Heart right ventricle (tissue), 16 donors: ENCODE data around the gene IFI44. TPM values are rescaled to one million over a fixed set of nuclear protein-coding genes. Genes with fewer than 3 reads are reported as not detected.

ENCODE experiments used
- ATAC-seq, 8 donors: fragments of 200-7000 bp; cut with Tn5 transposase; one replicate each; pipeline ENCODE4 v1.9.1; 2020; ENCODE audit warnings: mild to moderate bottlenecking in 8 of 8, moderate library complexity in 8 of 8, moderate number of reproducible peaks in 1 of 8
- DNase-seq, 2 donors: peaks; one replicate each; pipeline ENCODE4 v3.0.0-alpha.2; 2020
- H3K27ac ChIP-seq, 10 donors: fragments of 200-600 bp; sonication (generic) in 2 of 10; one replicate each; pipeline versions ENCODE4 v1.5.0 to v1.8.0; 2020 to 2022; ENCODE audit warnings: mild to moderate bottlenecking in 3 of 10
- H3K27me3 ChIP-seq, 7 donors: fragments of 200-600 bp; one replicate each; pipeline ENCODE4 v1.8.0; 2021 to 2022; ENCODE audit warnings: mild to moderate bottlenecking in 2 of 7
- H3K36me3 ChIP-seq, 9 donors: fragments of 200-600 bp; sonication (generic) in 1 of 9; one replicate each; pipeline versions ENCODE4 v1.5.0 to v1.8.0; 2020 to 2022; ENCODE audit warnings: mild to moderate bottlenecking in 2 of 9
- H3K4me1 ChIP-seq, 9 donors: fragments of 200-600 bp; sonication (generic) in 1 of 9; one replicate each; pipeline versions ENCODE4 v1.5.0 to v1.8.0; 2020 to 2022; ENCODE audit warnings: mild to moderate bottlenecking in 4 of 9
- H3K4me3 ChIP-seq, 10 donors: fragments of 200-600 bp; sonication (generic) in 2 of 10; one replicate each; pipeline versions ENCODE4 v1.5.0 to v1.8.0; 2020 to 2022; ENCODE audit warnings: mild to moderate bottlenecking in 7 of 10, moderate library complexity in 2 of 10
- H3K9me3 ChIP-seq, 11 donors: fragments of 200-600 bp in 10 of 11; sonication (generic) in 2 of 11; one replicate each; pipeline versions ENCODE4 v1.5.0 to v1.8.0; 2013 to 2022; ENCODE audit warnings: mild to moderate bottlenecking in 2 of 11, control low read depth in 1 of 11, moderate library complexity in 1 of 11
- WGBS, 2 donors: extraction: QIAGEN DNeasy Blood & Tissue Kit; methylation state at CpG; one replicate each; pipeline ENCODE4 v1.1.7; 2013; ENCODE audit warnings: inconsistent platforms in 1 of 2; 5-methylcytosine and 5-hydroxymethylcytosine counted together
- intact Hi-C, 10 donors: fragments of 100-400 bp; cut with DNase I; formaldehyde crosslinking; loops; one replicate each; pipeline versions ENCODE4 v1.11.1 to v1.14.2; 2022
- polyA plus RNA-seq, 2 donors: library from polyadenylated mRNA; stranded (reverse); fragments of 200-250 nt; gene quantifications; one replicate each; pipeline ENCODE4 v1.2.3, GENCODE V29; 2013
- total RNA-seq, 10 donors: library from RNA; stranded (reverse); fragmentation: NEBNext Ultra II Directional in 3 of 10; extraction: Animal tissue kit (Norgen Biotek cat#: 25700) in 3 of 10; gene quantifications; one replicate each; pipeline versions ENCODE4 v1.2.1 to v1.2.4, GENCODE V29; 2021 to 2023
- TF ChIP-seq, protein P1 (sequence below), 9 donors: fragments of 200-600 bp; sonication (generic) in 2 of 9; IDR thresholded peaks; one replicate each; pipeline versions ENCODE4 v1.5.0 to v1.8.0; 2021 to 2022; ENCODE audit warnings: antibody characterized with exemption in 9 of 9, mild to moderate bottlenecking in 5 of 9, moderate library complexity in 1 of 9
- donor health status: Arrhythmogenic right ventricular cardiomyopathy.
- donor health status: ischemic (EF 13 %, LVEDD 7.1; RV severe dilation, severe dysfunction).
- donor health status: healthy with polysubstance abuse.
- donor health status: DM: no; HTN: yes; CAD: no.
- donor health status: DM: no; HTN: no; CAD: no.
- donor health status: ischemic (EF 25% LVEDD 6.9; RV normal size, moderate dysfunction).
- donor health status: ischemic (EF 25% LVEDD 5.7; RV mildly dilated, moderate dysfunction).
- donor health status: healthy.
- donor health status: DM: yes; HTN: yes; CAD: no.
- donor health status: Ischemic cardiomyopathy.
- donor health status: ischemic (EF 35%, LVEDD 5.7; RV mildly dilated, moderate dysfunction).
- donor health status: nonischemic (EF 11% LVEDD 7.7; RV severe dilation, severe dysfunction).
- donor health status: DM: yes; HTN: yes; CAD: no.
- donor health status: PGD.
- donor health status: ischemic (EF 29% LVEDD 5.4; RV normal size, mild dysfunction).
- donor health status: nonischemic (EF 23%, LVEDD 6.1; RV moderate dilation, normal function).

Gene IFI44
- total and polyA plus RNA-seq, 12 donors, result 6.4 to 71.5 (median 11.8) TPM

DNA sequence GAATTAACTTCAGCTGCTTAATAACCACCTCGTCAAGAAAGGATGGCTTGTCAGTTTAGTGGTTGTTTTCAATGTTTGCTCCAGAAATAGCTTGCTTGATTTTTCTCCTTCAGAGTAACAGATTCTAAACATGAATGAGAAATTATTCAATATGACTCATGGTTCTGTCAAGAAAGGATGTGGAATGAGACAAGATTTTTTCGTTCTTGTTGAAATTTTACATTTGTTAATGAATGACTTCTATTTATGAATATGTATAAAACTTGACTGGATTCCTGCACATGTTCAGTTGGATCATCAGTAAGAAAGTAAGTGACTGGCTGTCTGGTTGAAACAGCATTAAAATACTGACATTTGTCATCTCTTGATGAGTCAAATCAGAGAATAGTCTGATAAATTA is 38.3 kb downstream of the IFI44 start:
- intact Hi-C loops, result no loop called here
- ATAC-seq, result no peak
- no peaks in the 10 kb centered on the region for H3K27me3 ChIP-seq
- no peaks in the 10 kb centered on the region for H3K4me1 ChIP-seq
- H3K4me3 ChIP-seq, result no peak overlapping the region
- H3K27ac ChIP-seq, result no peak overlapping the region
- TF ChIP-seq, protein P1, sequence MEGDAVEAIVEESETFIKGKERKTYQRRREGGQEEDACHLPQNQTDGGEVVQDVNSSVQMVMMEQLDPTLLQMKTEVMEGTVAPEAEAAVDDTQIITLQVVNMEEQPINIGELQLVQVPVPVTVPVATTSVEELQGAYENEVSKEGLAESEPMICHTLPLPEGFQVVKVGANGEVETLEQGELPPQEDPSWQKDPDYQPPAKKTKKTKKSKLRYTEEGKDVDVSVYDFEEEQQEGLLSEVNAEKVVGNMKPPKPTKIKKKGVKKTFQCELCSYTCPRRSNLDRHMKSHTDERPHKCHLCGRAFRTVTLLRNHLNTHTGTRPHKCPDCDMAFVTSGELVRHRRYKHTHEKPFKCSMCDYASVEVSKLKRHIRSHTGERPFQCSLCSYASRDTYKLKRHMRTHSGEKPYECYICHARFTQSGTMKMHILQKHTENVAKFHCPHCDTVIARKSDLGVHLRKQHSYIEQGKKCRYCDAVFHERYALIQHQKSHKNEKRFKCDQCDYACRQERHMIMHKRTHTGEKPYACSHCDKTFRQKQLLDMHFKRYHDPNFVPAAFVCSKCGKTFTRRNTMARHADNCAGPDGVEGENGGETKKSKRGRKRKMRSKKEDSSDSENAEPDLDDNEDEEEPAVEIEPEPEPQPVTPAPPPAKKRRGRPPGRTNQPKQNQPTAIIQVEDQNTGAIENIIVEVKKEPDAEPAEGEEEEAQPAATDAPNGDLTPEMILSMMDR (IDR thresholded peaks at IDR 0.05), result no peak
- no peaks in the 10 kb centered on the region for H3K36me3 ChIP-seq
- 64 to 65% methylated on average over 2 of the region's 2 CpGs for WGBS, 2 donors
- H3K9me3 ChIP-seq, result no peaks in the 10 kb centered on the region
- no peak for DNase-seq

DNA sequence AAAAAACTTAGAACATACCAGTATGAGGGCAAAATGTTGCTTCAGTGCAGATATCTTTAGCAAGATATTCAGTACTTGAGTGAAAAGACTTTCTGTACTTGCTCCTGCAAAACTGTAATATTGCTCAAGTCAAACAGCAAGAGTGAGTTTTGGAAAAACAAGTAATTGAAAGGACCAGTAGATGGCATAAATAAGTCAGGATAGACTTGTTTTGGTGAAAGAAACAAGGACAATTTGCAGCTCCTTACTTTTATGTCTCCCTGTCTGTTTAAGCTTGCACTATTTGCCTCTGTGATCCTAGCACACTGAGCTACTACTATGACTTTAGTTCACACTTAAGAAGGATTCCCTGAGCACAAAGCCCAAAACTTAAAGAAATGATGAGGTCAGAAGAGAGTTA is 39.1 kb downstream of the IFI44 start:
- H3K9me3 ChIP-seq, result no peaks in the 10 kb centered on the region
- intact Hi-C loops, result no loop called here
- DNase-seq (no peak), ATAC-seq (no peak)
- H3K27me3 ChIP-seq, result no peaks in the 10 kb centered on the region
- no peaks in the 10 kb centered on the region for H3K36me3 ChIP-seq
- H3K4me3 ChIP-seq, result no peak overlapping the region
- TF ChIP-seq, protein P1 (IDR thresholded peaks at IDR 0.05), result peak in 1 of 9 donors; percentile 15
- H3K4me1 ChIP-seq, result no peaks in the 10 kb centered on the region
- H3K27ac ChIP-seq, result no peak overlapping the region

DNA sequence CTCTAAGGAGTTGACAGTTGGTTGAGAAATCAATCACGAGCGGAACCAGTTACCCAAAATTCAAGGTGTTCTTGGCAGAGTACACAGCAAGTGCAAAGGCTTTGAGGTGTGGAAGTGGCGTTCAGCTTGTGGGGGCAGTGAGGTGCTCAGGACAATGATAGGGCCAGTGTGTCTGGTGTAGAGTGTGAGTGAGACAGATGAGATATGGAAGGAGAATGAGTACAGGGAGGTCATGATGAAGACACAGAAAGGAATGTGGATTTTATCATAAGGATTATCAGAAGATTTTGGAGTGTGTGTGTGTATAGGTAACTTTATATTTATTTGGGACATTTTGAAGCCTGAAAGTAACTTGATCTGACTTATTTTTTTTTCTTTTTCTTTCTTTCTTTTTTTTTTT is 40.9 kb downstream of the IFI44 start:
- ATAC-seq, result no peak
- no peaks in the 10 kb centered on the region for H3K36me3 ChIP-seq
- intact Hi-C loops, result no loop called here
- H3K9me3 ChIP-seq, result no peaks in the 10 kb centered on the region
- WGBS, 2 donors, result 72 to 81% methylated on average over 3 of the region's 3 CpGs
- no peak overlapping the region for H3K27ac ChIP-seq
- H3K4me1 ChIP-seq, result no peaks in the 10 kb centered on the region
- TF ChIP-seq, protein P1 (IDR thresholded peaks at IDR 0.05), result no peak
- no peak for DNase-seq
- no peak overlapping the region for H3K4me3 ChIP-seq
- H3K27me3 ChIP-seq, result no peaks in the 10 kb centered on the region

DNA sequence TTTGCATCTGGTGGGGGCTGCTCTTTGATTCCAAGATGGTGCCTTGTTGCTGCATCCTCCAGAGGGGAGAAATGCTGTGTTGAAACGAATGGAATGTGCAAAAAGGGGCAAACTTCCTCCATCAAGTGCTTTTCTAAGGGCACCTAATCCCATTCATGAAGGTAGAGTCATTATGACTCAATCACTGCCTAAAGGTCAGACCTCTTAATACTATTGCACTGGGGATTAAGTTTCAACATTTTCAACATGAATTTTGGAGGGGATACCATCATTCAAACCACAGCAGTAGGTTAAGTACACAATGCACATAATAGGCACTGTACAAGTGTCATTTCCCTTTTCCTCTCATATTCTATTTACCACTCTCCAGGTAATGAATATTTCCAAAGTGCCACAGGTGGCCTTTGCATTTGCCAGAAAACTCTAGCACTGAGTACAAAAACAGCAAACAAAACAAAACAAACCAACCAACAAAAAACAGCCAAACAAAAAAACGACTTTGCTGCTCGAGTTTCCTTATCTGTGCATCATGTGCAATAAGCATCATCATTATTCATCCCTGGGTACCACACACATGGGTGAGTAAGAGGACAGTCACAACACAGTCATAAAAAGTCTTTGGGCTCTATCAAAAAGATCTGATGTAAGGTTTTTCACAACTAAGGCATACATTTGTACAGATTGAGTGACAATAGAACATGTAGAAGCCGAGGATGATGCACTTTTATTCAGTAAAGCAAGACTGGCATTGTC is 42.5 kb downstream of the IFI44 start:
- 51 to 52% methylated on average over 4 of the region's 4 CpGs for WGBS, 2 donors
- Histone ChIP-seq H3K9me3 (peaks cover 0 to under 1% (median 0%) of the 10 kb centered on the region in 11 donors), H3K27me3 (no peaks in the 10 kb centered on the region), H3K4me1 (no peaks in the 10 kb centered on the region), H3K27ac (no peak overlapping the region), H3K36me3 (no peaks in the 10 kb centered on the region), H3K4me3 (no peak overlapping the region)
- intact Hi-C loops, result no loop called here
- TF ChIP-seq, protein P1 (IDR thresholded peaks at IDR 0.05), result no peak
- ATAC-seq (no peak), DNase-seq (no peak)
